AG04450 (cell line): ENCODE results near the gene CACNB4. TPM values are rescaled to one million over a fixed set of nuclear protein-coding genes. Genes with fewer than 3 reads are reported as not detected.

Source experiments
- CTCF ChIA-PET: fragments of 300-600, 350-600 bp; formaldehyde crosslinking; extraction: SDS; loops from one replicate; lab custom pipeline; 2022; ENCODE audit warnings: antibody characterized with exemption, inconsistent platforms; lab: Charles Lee
- POLR2A ChIA-PET: fragments of 350-600 bp; formaldehyde crosslinking; extraction: SDS; loops from one replicate; lab custom pipeline; 2021; ENCODE audit warnings: antibody characterized with exemption, inconsistent platforms; lab: Yijun Ruan, JAX
- DNase-seq: peaks from one replicate; pipeline ENCODE4 v3.0.0-alpha.2; 2011; ENCODE audit warnings: low read depth, low spot score
- H3K27ac ChIP-seq: one replicate; pipeline ENCODE4 v1.5.1; 2012; ENCODE audit warnings: low read depth, low read length, control low read depth
- H3K27me3 ChIP-seq: one replicate; pipeline ENCODE4 v1.6.0; 2012; ENCODE audit warnings: low read length; ENCODE audit not compliant: control insufficient read depth, insufficient read depth
- H3K4me3 ChIP-seq: 2 replicates; pipeline ENCODE4 v1.5.1; 2011; ENCODE audit warnings: mild to moderate bottlenecking, low read depth, low read length, control low read depth
- H3K9me3 ChIP-seq: 2 replicates; pipeline ENCODE4 v1.5.1; 2012; ENCODE audit warnings: low read length; ENCODE audit not compliant: control insufficient read depth, insufficient read depth
- CTCF ChIP-seq: IDR thresholded peaks from 2 replicates; pipeline ENCODE4 v1.5.1; 2011; ENCODE audit warnings: low read depth, low read length, control low read depth, inconsistent platforms
- polyA plus RNA-seq: library from polyadenylated mRNA; depleted of rRNA; stranded (reverse); fragments of >200 nt; gene quantifications from 2 replicates; pipeline ENCODE4 v1.2.3, GENCODE V29; 2011

CACNB4 gene
- polyA plus RNA-seq, 1 experiment, result 0.22 TPM

DNA sequence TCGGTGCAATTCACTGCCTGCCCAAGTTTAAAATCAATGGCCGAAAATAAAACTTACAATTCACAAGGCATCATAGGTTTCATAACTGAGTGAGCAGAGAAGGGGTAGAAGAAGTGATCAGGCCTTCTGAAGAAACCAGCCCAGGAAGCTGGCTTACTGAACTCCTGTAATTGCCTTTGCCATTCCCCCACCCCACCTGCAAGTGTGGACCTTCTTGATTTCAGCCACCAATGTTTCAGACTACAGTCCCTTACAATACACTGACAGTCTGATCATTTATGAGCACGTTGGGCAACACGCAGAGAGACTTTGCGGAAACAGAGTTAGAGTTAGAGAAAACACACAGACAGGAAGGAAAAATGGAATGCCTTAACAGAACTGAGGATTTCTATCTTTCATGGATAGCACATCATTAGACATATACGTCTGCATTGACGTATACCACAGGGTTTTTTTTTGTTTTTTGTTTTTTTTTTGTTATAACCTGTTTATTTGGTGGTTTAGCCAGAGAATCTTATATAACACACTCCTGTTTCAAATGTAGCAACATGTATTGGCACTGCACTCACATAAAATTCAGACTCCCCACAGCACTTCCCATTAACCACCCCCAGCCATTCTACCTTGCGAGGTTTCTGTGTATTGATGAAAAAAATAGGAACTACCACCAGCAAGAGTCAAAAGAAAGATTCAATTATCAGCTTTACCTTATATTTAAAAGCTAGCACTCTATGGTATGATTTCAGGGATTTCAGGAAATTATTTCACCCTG lies 126.4 kb downstream of the CACNB4 start:
- ChIA-PET CTCF (no interaction called here), POLR2A (no interaction called here)
- no peak for DNase-seq
- H3K9me3 ChIP-seq, result no peaks in the 10 kb centered on the region
- peak overlapping the region; percentile 11 for H3K27ac ChIP-seq
- no peak for TF ChIP-seq CTCF
- peaks cover 3% of the 10 kb centered on the region for H3K27me3 ChIP-seq
- H3K4me3 ChIP-seq, result no peak overlapping the region

DNA sequence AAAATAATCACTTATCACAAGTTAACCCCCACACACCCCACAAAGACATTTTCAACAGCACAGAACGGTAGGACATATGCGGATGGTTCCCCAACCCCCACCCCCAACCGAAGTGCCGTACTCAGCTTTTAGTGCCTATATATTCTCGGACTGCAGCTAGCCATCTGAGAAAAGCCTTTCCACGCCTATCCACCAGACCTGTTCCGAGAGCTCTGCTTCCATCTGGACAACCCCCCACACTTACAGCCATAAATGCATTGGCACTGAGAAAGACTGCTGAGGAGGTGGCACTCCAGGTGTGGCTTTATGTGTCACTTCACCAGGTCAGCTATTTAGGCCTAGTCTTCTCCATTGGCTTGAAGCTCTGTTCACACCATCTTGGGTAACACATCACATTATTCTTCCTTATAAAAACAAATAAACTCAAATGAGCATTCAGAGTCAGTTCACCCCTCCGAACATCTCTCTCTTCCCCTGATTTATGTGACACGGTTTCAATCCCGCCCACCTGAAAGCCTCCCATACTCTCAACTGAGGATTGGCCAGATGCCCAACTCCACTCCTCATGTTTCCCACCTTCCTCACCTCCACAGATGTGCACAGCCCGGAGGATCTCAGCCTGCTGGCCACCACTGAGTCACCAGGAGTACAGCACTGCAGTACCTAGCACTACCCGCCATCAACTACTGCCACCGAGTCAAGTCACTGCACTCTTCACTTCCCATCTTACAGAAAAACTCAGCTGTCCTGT lies 127.4 kb downstream of the CACNB4 start:
- CTCF ChIA-PET, result no interaction called here
- H3K27ac ChIP-seq, result no peak overlapping the region
- H3K4me3 ChIP-seq, result no peak overlapping the region
- POLR2A ChIA-PET, result no interaction called here
- no peak for TF ChIP-seq CTCF
- DNase-seq, result no peak
- H3K27me3 ChIP-seq, result peaks cover 3% of the 10 kb centered on the region
- no peaks in the 10 kb centered on the region for H3K9me3 ChIP-seq

GRCh38 chr2:151968770-151969470 lies 129.9 kb downstream of the CACNB4 start:
- CTCF ChIA-PET, result no interaction called here
- Histone ChIP-seq H3K27ac (no peak overlapping the region), H3K27me3 (peaks cover 3% of the 10 kb centered on the region), H3K4me3 (no peak overlapping the region), H3K9me3 (no peaks in the 10 kb centered on the region)
- POLR2A ChIA-PET, result no interaction called here
- no peak for TF ChIP-seq CTCF
- DNase-seq, result no peak

GRCh38 chr2:151967829-151968722 lies 130.8 kb downstream of the CACNB4 start:
- DNase-seq, result no peak
- H3K27ac ChIP-seq, result no peak overlapping the region
- ChIA-PET POLR2A (no interaction called here), CTCF (interaction anchor here (0.6 kb wide), 1 partner anchor 34 kb away, joined by 4 read pairs; no protein-coding TSS in a partner anchor)
- TF ChIP-seq CTCF, result no peak
- no peak overlapping the region for H3K4me3 ChIP-seq
- H3K9me3 ChIP-seq, result no peaks in the 10 kb centered on the region
- no peaks in the 10 kb centered on the region for H3K27me3 ChIP-seq
